SK-N-SH treated with all-trans-retinoic acid at 6 μM for 48 hours (cell line): Measurements from ENCODE around the gene CALML5.

Source experiments
- ATAC-seq: fragments of 200-7000 bp; cut with Tn5 transposase; 3 replicates; pipeline ENCODE4 v1.9.1; 2020; ENCODE audit warnings: mild to moderate bottlenecking, moderate library complexity
- ARNTL ChIP-seq: fragments of 450-650 bp; formaldehyde crosslinking; IDR thresholded peaks from 2 replicates; pipeline ENCODE4 v1.5.0; 2020; ENCODE audit warnings: low read depth, mild to moderate bottlenecking, moderate library complexity, borderline replicate concordance
- BACH2 ChIP-seq: fragments of 250-450 bp; sonication (Bioruptor Pico); IDR thresholded peaks from 2 replicates; pipeline ENCODE4 v1.9.0; 2021; ENCODE audit warnings: mild to moderate bottlenecking, borderline replicate concordance
- CSDC2 ChIP-seq: fragments of 250-450 bp; sonication (Bioruptor Pico); IDR thresholded peaks from 2 replicates; pipeline ENCODE4 v1.5.0; 2020; ENCODE audit warnings: mild to moderate bottlenecking, moderate library complexity
- ESRRG ChIP-seq: fragments of 250-450 bp; sonication (Bioruptor Pico); IDR thresholded peaks from 2 replicates; pipeline ENCODE4 v1.6.1; 2021; ENCODE audit warnings: mild to moderate bottlenecking
- GLIS3 ChIP-seq: fragments of 250-450 bp; sonication (Bioruptor Pico); IDR thresholded peaks from 2 replicates; pipeline ENCODE4 v1.5.0; 2020; ENCODE audit warnings: mild to moderate bottlenecking, moderate library complexity
- ISL1 ChIP-seq: fragments of 250-450 bp; sonication (Bioruptor Pico); IDR thresholded peaks from 2 replicates; pipeline ENCODE4 v2.1.2; 2022; ENCODE audit warnings: mild to moderate bottlenecking, moderate library complexity
- OSR1 ChIP-seq: fragments of 250-450 bp; sonication (Bioruptor Pico); IDR thresholded peaks from 2 replicates; pipeline ENCODE4 v1.8.0; 2022; ENCODE audit warnings: moderate library complexity, mild to moderate bottlenecking, inconsistent platforms
- PPARA ChIP-seq: fragments of 250-450 bp; sonication (Bioruptor Pico); IDR thresholded peaks from 2 replicates; pipeline ENCODE4 v1.5.0; 2020; ENCODE audit warnings: mild to moderate bottlenecking, borderline replicate concordance
- RARB ChIP-seq: fragments of 250-450 bp; sonication (Bioruptor Pico); IDR thresholded peaks from 2 replicates; pipeline ENCODE4 v1.8.0; 2021; ENCODE audit warnings: mild to moderate bottlenecking, moderate library complexity
- SNAI2 ChIP-seq: fragments of 250-450 bp; sonication (Bioruptor Pico); IDR thresholded peaks from 2 replicates; pipeline ENCODE4 v1.5.0; 2020; ENCODE audit warnings: mild to moderate bottlenecking, moderate library complexity
- TCF4 ChIP-seq: fragments of 250-450 bp; sonication (Bioruptor Pico); IDR thresholded peaks from 2 replicates; pipeline ENCODE4 v1.8.0; 2021; ENCODE audit warnings: mild to moderate bottlenecking, moderate library complexity, borderline replicate concordance
- TOX ChIP-seq: fragments of 250-450 bp; sonication (Bioruptor Pico); IDR thresholded peaks from 2 replicates; pipeline ENCODE4 v1.8.0; 2021; ENCODE audit warnings: mild to moderate bottlenecking, moderate library complexity, borderline replicate concordance
- TSHZ2 ChIP-seq: fragments of 250-450 bp; sonication (Bioruptor Pico); IDR thresholded peaks from 2 replicates; pipeline ENCODE4 v1.5.0; 2020; ENCODE audit warnings: mild to moderate bottlenecking, moderate library complexity
- ZFP3 ChIP-seq: fragments of 250-450 bp; sonication (Bioruptor Pico); IDR thresholded peaks from 2 replicates; pipeline ENCODE4 v1.5.0; 2020; ENCODE audit warnings: mild to moderate bottlenecking, moderate library complexity
- ZFP30 ChIP-seq: fragments of 450-650 bp; formaldehyde crosslinking; IDR thresholded peaks from 2 replicates; pipeline ENCODE4 v1.5.0; 2022; ENCODE audit warnings: mild to moderate bottlenecking, moderate library complexity
- ZNF565 ChIP-seq: fragments of 450-650 bp; formaldehyde crosslinking; conservative IDR thresholded peaks from 2 replicates; pipeline ENCODE4 v1.5.0; 2020; ENCODE audit warnings: low read depth, mild to moderate bottlenecking, moderate library complexity
- ZNF70 ChIP-seq: fragments of 450-650 bp; formaldehyde crosslinking; IDR thresholded peaks from 2 replicates; pipeline ENCODE4 v1.5.0; 2020; ENCODE audit warnings: mild to moderate bottlenecking, moderate library complexity
- ZNF8 ChIP-seq: fragments of 450-650 bp; formaldehyde crosslinking; IDR thresholded peaks from 2 replicates; pipeline ENCODE4 v1.5.0; 2020; ENCODE audit warnings: mild to moderate bottlenecking, moderate library complexity
- TF ChIP-seq, protein P1 (sequence below): fragments of 250-450 bp; sonication (Bioruptor Pico); IDR thresholded peaks from 2 replicates; pipeline ENCODE4 v1.5.1; 2021; ENCODE audit warnings: mild to moderate bottlenecking, moderate library complexity
- TF ChIP-seq, protein P2 (sequence below): fragments of 250-450 bp; sonication (Bioruptor Pico); IDR thresholded peaks from 2 replicates; pipeline ENCODE4 v1.8.0; 2021; ENCODE audit warnings: low read depth, mild to moderate bottlenecking, moderate library complexity, borderline replicate concordance
- TF ChIP-seq, protein P3 (sequence below): fragments of 250-450 bp; sonication (Bioruptor Pico); IDR thresholded peaks from 2 replicates; pipeline ENCODE4 v1.8.0; 2020; ENCODE audit warnings: mild to moderate bottlenecking, moderate library complexity, borderline replicate concordance

CALML5 gene

GRCh38 chr10:5458949-5459747 is 40.2 kb downstream of the CALML5 start:
- TF ChIP-seq ISL1 (CRISPR knock-in tag) (no peak), TCF4 (CRISPR knock-in tag) (no peak), TSHZ2 (CRISPR knock-in tag) (no peak), RARB (CRISPR knock-in tag) (no peak), GLIS3 (CRISPR knock-in tag) (no peak), TOX (no peak), ZFP3 (CRISPR knock-in tag) (no peak), CSDC2 (CRISPR knock-in tag) (no peak), ARNTL (CRISPR knock-in tag) (no peak), BACH2 (CRISPR knock-in tag) (no peak)
- TF ChIP-seq, protein P1, sequence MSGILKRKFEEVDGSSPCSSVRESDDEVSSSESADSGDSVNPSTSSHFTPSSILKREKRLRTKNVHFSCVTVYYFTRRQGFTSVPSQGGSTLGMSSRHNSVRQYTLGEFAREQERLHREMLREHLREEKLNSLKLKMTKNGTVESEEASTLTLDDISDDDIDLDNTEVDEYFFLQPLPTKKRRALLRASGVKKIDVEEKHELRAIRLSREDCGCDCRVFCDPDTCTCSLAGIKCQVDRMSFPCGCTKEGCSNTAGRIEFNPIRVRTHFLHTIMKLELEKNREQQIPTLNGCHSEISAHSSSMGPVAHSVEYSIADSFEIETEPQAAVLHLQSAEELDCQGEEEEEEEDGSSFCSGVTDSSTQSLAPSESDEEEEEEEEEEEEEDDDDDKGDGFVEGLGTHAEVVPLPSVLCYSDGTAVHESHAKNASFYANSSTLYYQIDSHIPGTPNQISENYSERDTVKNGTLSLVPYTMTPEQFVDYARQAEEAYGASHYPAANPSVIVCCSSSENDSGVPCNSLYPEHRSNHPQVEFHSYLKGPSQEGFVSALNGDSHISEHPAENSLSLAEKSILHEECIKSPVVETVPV (CRISPR knock-in tag): no peak
- TF ChIP-seq, protein P2, sequence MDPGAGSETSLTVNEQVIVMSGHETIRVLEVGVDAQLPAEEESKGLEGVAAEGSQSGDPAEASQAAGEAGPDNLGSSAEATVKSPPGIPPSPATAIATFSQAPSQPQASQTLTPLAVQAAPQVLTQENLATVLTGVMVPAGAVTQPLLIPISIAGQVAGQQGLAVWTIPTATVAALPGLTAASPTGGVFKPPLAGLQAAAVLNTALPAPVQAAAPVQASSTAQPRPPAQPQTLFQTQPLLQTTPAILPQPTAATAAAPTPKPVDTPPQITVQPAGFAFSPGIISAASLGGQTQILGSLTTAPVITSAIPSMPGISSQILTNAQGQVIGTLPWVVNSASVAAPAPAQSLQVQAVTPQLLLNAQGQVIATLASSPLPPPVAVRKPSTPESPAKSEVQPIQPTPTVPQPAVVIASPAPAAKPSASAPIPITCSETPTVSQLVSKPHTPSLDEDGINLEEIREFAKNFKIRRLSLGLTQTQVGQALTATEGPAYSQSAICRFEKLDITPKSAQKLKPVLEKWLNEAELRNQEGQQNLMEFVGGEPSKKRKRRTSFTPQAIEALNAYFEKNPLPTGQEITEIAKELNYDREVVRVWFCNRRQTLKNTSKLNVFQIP (CRISPR knock-in tag): no peak
- TF ChIP-seq, protein P3, sequence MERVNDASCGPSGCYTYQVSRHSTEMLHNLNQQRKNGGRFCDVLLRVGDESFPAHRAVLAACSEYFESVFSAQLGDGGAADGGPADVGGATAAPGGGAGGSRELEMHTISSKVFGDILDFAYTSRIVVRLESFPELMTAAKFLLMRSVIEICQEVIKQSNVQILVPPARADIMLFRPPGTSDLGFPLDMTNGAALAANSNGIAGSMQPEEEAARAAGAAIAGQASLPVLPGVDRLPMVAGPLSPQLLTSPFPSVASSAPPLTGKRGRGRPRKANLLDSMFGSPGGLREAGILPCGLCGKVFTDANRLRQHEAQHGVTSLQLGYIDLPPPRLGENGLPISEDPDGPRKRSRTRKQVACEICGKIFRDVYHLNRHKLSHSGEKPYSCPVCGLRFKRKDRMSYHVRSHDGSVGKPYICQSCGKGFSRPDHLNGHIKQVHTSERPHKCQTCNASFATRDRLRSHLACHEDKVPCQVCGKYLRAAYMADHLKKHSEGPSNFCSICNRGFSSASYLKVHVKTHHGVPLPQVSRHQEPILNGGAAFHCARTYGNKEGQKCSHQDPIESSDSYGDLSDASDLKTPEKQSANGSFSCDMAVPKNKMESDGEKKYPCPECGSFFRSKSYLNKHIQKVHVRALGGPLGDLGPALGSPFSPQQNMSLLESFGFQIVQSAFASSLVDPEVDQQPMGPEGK: no peak
- no peak for ATAC-seq

DNA sequence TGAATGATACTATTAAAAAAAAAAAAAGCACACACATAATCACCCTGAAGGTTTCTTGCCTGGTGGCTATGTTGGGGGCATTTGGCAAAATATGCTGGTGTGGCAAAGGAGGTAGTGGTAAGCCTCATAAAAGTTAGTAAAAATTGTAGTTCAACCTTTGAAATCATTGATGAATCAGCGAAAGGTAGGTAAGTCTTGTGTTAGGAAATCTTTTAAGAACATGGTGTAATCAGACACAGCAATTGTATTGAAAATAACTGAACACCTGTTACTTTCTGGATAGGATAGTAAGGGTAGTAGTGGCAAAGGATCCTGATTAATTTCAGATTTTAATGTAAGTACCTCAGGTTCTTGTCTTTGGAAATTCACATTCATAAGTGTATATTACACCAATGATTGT is 40.9 kb downstream of the CALML5 start:
- ATAC-seq: no peak
- TF ChIP-seq TSHZ2 (CRISPR knock-in tag) (no peak), CSDC2 (CRISPR knock-in tag) (no peak), PPARA (CRISPR knock-in tag) (no peak), GLIS3 (CRISPR knock-in tag) (no peak), BACH2 (CRISPR knock-in tag) (no peak), ISL1 (CRISPR knock-in tag) (no peak), ZNF70 (CRISPR knock-in tag) (no peak), OSR1 (CRISPR knock-in tag) (no peak), TCF4 (CRISPR knock-in tag) (no peak), RARB (CRISPR knock-in tag) (no peak), ZNF565 (no peak), ESRRG (CRISPR knock-in tag) (no peak), SNAI2 (CRISPR knock-in tag) (no peak), ZFP3 (CRISPR knock-in tag) (no peak), ZNF8 (CRISPR knock-in tag) (no peak), ARNTL (CRISPR knock-in tag) (no peak), ZFP30 (CRISPR knock-in tag) (no peak)
- TF ChIP-seq, protein P3: no peak
- TF ChIP-seq, protein P1 (CRISPR knock-in tag): no peak
- TF ChIP-seq, protein P2 (CRISPR knock-in tag): no peak
